ENCODE data around the gene ZG16B.

DNA sequence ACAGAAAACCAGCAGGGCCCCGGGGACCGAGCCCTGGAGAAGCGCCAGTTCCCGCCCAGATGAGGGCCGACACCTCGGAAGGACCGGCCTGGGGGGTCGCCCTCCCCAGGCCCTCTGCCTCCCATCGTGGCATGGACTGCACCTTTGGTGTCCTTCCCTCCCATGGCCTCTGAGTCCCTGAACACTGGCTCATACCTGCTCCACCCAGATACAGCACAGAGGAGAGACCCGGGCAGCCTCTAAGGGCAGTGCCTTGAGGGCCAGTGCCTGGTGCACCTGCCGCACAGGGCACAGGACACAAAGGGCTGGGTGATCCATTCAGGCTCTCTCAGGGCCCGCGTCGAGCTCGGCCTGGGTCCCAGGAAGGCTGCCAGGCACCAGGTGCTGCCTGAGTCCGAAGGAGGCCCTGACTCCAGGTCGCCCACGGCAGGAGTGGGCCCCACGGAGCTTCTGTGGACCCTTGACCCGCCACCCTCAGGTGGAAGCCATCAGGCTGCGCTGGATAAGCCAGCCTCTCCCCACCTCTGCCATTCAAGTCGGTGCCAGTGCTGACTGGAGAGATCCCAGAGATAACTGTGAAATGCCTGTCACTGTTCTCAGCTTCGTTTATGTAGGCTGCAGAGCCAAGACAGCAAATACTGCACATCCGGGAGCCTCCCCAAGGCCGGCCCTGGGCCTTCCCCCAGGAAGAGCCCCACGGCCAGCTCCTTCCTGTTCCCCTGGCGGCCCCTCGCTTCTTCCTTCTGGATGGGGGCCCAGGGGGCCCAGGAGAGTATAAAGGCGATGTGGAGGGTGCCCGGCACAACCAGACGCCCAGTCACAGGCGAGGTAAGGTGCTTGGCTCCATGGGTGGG lies at the start of gene ZG16B:
- TF ChIP-seq POLR2AphosphoS5 (IDR thresholded peaks at IDR 0.05; ENCODE audit: insufficient read depth in 1 of 2, low read depth in 1 of 2): peak; percentile 15 to 23
- TF ChIP-seq, protein P1, sequence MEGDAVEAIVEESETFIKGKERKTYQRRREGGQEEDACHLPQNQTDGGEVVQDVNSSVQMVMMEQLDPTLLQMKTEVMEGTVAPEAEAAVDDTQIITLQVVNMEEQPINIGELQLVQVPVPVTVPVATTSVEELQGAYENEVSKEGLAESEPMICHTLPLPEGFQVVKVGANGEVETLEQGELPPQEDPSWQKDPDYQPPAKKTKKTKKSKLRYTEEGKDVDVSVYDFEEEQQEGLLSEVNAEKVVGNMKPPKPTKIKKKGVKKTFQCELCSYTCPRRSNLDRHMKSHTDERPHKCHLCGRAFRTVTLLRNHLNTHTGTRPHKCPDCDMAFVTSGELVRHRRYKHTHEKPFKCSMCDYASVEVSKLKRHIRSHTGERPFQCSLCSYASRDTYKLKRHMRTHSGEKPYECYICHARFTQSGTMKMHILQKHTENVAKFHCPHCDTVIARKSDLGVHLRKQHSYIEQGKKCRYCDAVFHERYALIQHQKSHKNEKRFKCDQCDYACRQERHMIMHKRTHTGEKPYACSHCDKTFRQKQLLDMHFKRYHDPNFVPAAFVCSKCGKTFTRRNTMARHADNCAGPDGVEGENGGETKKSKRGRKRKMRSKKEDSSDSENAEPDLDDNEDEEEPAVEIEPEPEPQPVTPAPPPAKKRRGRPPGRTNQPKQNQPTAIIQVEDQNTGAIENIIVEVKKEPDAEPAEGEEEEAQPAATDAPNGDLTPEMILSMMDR (IDR thresholded peaks at IDR 0.05): no peak

Measured in vagina (tissue), 2 donors.